Measurements from ENCODE around the gene PROC. TPM values are rescaled to one million over a fixed set of nuclear protein-coding genes. Genes with fewer than 3 reads are reported as not detected.
A peak's percentile ranks its signal among the peaks of the same experiment; 100 is the strongest.

The PROC gene
- polyA plus RNA-seq, 1 donor, result 7.8 TPM

- 100% methylated on average over 1 of the region's 6 CpGs for WGBS (ENCODE audit: insufficient coverage, low lambda C conversion rate)
- H3K27ac ChIP-seq (ENCODE audit: low read length), result no peak overlapping the region
- peaks cover 4% of the 10 kb centered on the region for H3K36me3 ChIP-seq (ENCODE audit: control insufficient read depth, insufficient read depth, low read length)
- H3K27me3 ChIP-seq (ENCODE audit: control insufficient read depth, insufficient read depth, low read length), result no peaks in the 10 kb centered on the region
- no peak for DNase-seq
- H3K4me1 ChIP-seq (ENCODE audit: control insufficient read depth, insufficient read depth, low read length), result no peaks in the 10 kb centered on the region
- H3K9me3 ChIP-seq (ENCODE audit: control insufficient read depth, low read depth, low read length), result no peaks in the 10 kb centered on the region
- H3K4me3 ChIP-seq (ENCODE audit: low read length), result no peak overlapping the region
These were observed 10.5 kb downstream of the PROC start for GRCh38 chr2:127428815-127429109.

- Histone ChIP-seq H3K4me1 (ENCODE audit: control insufficient read depth, insufficient read depth, low read length) (no peaks in the 10 kb centered on the region), H3K27me3 (ENCODE audit: control insufficient read depth, insufficient read depth, low read length) (no peaks in the 10 kb centered on the region), H3K27ac (ENCODE audit: low read length) (no peak overlapping the region), H3K36me3 (ENCODE audit: control insufficient read depth, insufficient read depth, low read length) (peaks cover 4% of the 10 kb centered on the region), H3K9me3 (ENCODE audit: control insufficient read depth, low read depth, low read length) (no peaks in the 10 kb centered on the region), H3K4me3 (ENCODE audit: low read length) (no peak overlapping the region)
- no CpG with 5 or more reads among the region's 4 CpGs for WGBS (ENCODE audit: insufficient coverage, low lambda C conversion rate)
- DNase-seq, result no peak
These were observed 11.1 kb downstream of the PROC start for GRCh38 chr2:127429291-127429690.

GRCh38 chr2:127429844-127430425 lies 11.7 kb downstream of the PROC start:
- Histone ChIP-seq H3K27ac (ENCODE audit: low read length) (no peak overlapping the region), H3K36me3 (ENCODE audit: control insufficient read depth, insufficient read depth, low read length) (peaks cover 2% of the 10 kb centered on the region), H3K9me3 (ENCODE audit: control insufficient read depth, low read depth, low read length) (no peaks in the 10 kb centered on the region), H3K4me1 (ENCODE audit: control insufficient read depth, insufficient read depth, low read length) (no peaks in the 10 kb centered on the region), H3K4me3 (ENCODE audit: low read length) (no peak overlapping the region), H3K27me3 (ENCODE audit: control insufficient read depth, insufficient read depth, low read length) (no peaks in the 10 kb centered on the region)
- DNase-seq, result no peak
- no CpG with 5 or more reads among the region's 7 CpGs for WGBS (ENCODE audit: insufficient coverage, low lambda C conversion rate)

- DNase-seq, result no peak
- no peak overlapping the region for H3K4me3 ChIP-seq (ENCODE audit: low read length)
- no peaks in the 10 kb centered on the region for H3K4me1 ChIP-seq (ENCODE audit: control insufficient read depth, insufficient read depth, low read length)
- H3K27ac ChIP-seq (ENCODE audit: low read length), result no peak overlapping the region
- no peaks in the 10 kb centered on the region for H3K9me3 ChIP-seq (ENCODE audit: control insufficient read depth, low read depth, low read length)
- no peaks in the 10 kb centered on the region for H3K27me3 ChIP-seq (ENCODE audit: control insufficient read depth, insufficient read depth, low read length)
- peaks cover 2% of the 10 kb centered on the region for H3K36me3 ChIP-seq (ENCODE audit: control insufficient read depth, insufficient read depth, low read length)
- no CpG with 5 or more reads among the region's 14 CpGs for WGBS (ENCODE audit: insufficient coverage, low lambda C conversion rate)
These were observed 13.3 kb downstream of the PROC start for GRCh38 chr2:127431408-127432023.

GRCh38 chr2:127434515-127434914 lies 16.3 kb downstream of the PROC start:
- peaks cover 15% of the 10 kb centered on the region for H3K4me1 ChIP-seq (ENCODE audit: control insufficient read depth, insufficient read depth, low read length)

GRCh38 chr2:127437056-127437455 lies 18.8 kb downstream of the PROC start:
- H3K27ac ChIP-seq (ENCODE audit: low read length), result no peak overlapping the region
- no peaks in the 10 kb centered on the region for H3K27me3 ChIP-seq (ENCODE audit: control insufficient read depth, insufficient read depth, low read length)
- H3K9me3 ChIP-seq (ENCODE audit: control insufficient read depth, low read depth, low read length), result peaks cover 20% of the 10 kb centered on the region
- H3K4me3 ChIP-seq (ENCODE audit: low read length), result no peak overlapping the region
- DNase-seq, result no peak
- no peaks in the 10 kb centered on the region for H3K36me3 ChIP-seq (ENCODE audit: control insufficient read depth, insufficient read depth, low read length)
- WGBS (ENCODE audit: insufficient coverage, low lambda C conversion rate), result 80% methylated on average over 1 of the region's 9 CpGs
- peaks cover 15% of the 10 kb centered on the region for H3K4me1 ChIP-seq (ENCODE audit: control insufficient read depth, insufficient read depth, low read length)

More at GRCh38 chr2:127434515-127434914, 16.3 kb downstream of the PROC start:
- no peaks in the 10 kb centered on the region for H3K36me3 ChIP-seq (ENCODE audit: control insufficient read depth, insufficient read depth, low read length)
- H3K27me3 ChIP-seq (ENCODE audit: control insufficient read depth, insufficient read depth, low read length), result no peaks in the 10 kb centered on the region
- WGBS (ENCODE audit: insufficient coverage, low lambda C conversion rate), result 100% methylated on average over 3 of the region's 6 CpGs
- peaks cover 7% of the 10 kb centered on the region for H3K9me3 ChIP-seq (ENCODE audit: control insufficient read depth, low read depth, low read length)
- no peak overlapping the region for H3K4me3 ChIP-seq (ENCODE audit: low read length)
- DNase-seq, result no peak
- no peak overlapping the region for H3K27ac ChIP-seq (ENCODE audit: low read length)

- peak; percentile 79 to 85 for DNase-seq
- Histone ChIP-seq H3K36me3 (ENCODE audit: control insufficient read depth, insufficient read depth, low read length) (no peaks in the 10 kb centered on the region), H3K27ac (ENCODE audit: low read length) (peak overlapping the region; percentile 58), H3K27me3 (ENCODE audit: control insufficient read depth, insufficient read depth, low read length) (no peaks in the 10 kb centered on the region), H3K4me3 (ENCODE audit: low read length) (no peak overlapping the region), H3K4me1 (ENCODE audit: control insufficient read depth, insufficient read depth, low read length) (peaks cover 15% of the 10 kb centered on the region), H3K9me3 (ENCODE audit: control insufficient read depth, low read depth, low read length) (peaks cover 20% of the 10 kb centered on the region)
- WGBS (ENCODE audit: insufficient coverage, low lambda C conversion rate), result no CpG with 5 or more reads among the region's 13 CpGs
These were observed 19.8 kb downstream of the PROC start for GRCh38 chr2:127437781-127438726.

GRCh38 chr2:127439343-127439742 lies 21.1 kb downstream of the PROC start:
- no peak for DNase-seq
- WGBS (ENCODE audit: insufficient coverage, low lambda C conversion rate), result no CpG with 5 or more reads among the region's 5 CpGs
- H3K27me3 ChIP-seq (ENCODE audit: control insufficient read depth, insufficient read depth, low read length), result no peaks in the 10 kb centered on the region
- no peak overlapping the region for H3K4me3 ChIP-seq (ENCODE audit: low read length)
- H3K9me3 ChIP-seq (ENCODE audit: control insufficient read depth, low read depth, low read length), result peaks cover 20% of the 10 kb centered on the region
- H3K36me3 ChIP-seq (ENCODE audit: control insufficient read depth, insufficient read depth, low read length), result no peaks in the 10 kb centered on the region
- H3K4me1 ChIP-seq (ENCODE audit: control insufficient read depth, insufficient read depth, low read length), result peaks cover 15% of the 10 kb centered on the region
- no peak overlapping the region for H3K27ac ChIP-seq (ENCODE audit: low read length)

GRCh38 chr2:127448526-127448925 lies 30.3 kb downstream of the PROC start:
- 100% methylated on average over 1 of the region's 2 CpGs for WGBS (ENCODE audit: insufficient coverage, low lambda C conversion rate)
- no peak for DNase-seq
- Histone ChIP-seq H3K9me3 (ENCODE audit: control insufficient read depth, low read depth, low read length) (no peaks in the 10 kb centered on the region), H3K27me3 (ENCODE audit: control insufficient read depth, insufficient read depth, low read length) (no peaks in the 10 kb centered on the region), H3K4me1 (ENCODE audit: control insufficient read depth, insufficient read depth, low read length) (no peaks in the 10 kb centered on the region), H3K4me3 (ENCODE audit: low read length) (no peak overlapping the region), H3K36me3 (ENCODE audit: control insufficient read depth, insufficient read depth, low read length) (no peaks in the 10 kb centered on the region), H3K27ac (ENCODE audit: low read length) (no peak overlapping the region)

- Histone ChIP-seq H3K36me3 (ENCODE audit: control insufficient read depth, insufficient read depth, low read length) (no peaks in the 10 kb centered on the region), H3K27ac (ENCODE audit: low read length) (no peak overlapping the region), H3K4me1 (ENCODE audit: control insufficient read depth, insufficient read depth, low read length) (peaks cover 5% of the 10 kb centered on the region), H3K9me3 (ENCODE audit: control insufficient read depth, low read depth, low read length) (no peaks in the 10 kb centered on the region), H3K27me3 (ENCODE audit: control insufficient read depth, insufficient read depth, low read length) (no peaks in the 10 kb centered on the region), H3K4me3 (ENCODE audit: low read length) (no peak overlapping the region)
- no peak for DNase-seq
- WGBS (ENCODE audit: insufficient coverage, low lambda C conversion rate), result no CpG with 5 or more reads among the region's 4 CpGs
These were observed 31.2 kb downstream of the PROC start for GRCh38 chr2:127449414-127449813.

All from large intestine (tissue), 3 donors.